NCI-H128 (cell line): ENCODE results near the gene TLR2.
"Not testable (repeated sequence)": the region's sequence is repeated elsewhere in the genome, so short reads cannot be mapped to it uniquely, and the experiment has no call there.

Source experiments
- DNase-seq: peaks from one replicate; lab custom pipeline; 2025; ENCODE audit not compliant: unreplicated experiment; lab: John Stamatoyannopoulos, UW

The TLR2 gene

GRCh38 chr4:153655928-153656327 is 28.2 kb upstream of the TLR2 start:
- no peak for DNase-seq

GRCh38 chr4:153661215-153661822 is 22.8 kb upstream of the TLR2 start:
- DNase-seq, result no peak

GRCh38 chr4:153661908-153662307 is 22.2 kb upstream of the TLR2 start:
- no peak for DNase-seq

GRCh38 chr4:153663667-153664066 is 20.4 kb upstream of the TLR2 start:
- no peak for DNase-seq

- not testable (repeated sequence) for DNase-seq
Measured at GRCh38 chr4:153666505-153666904, 17.6 kb upstream of the TLR2 start.

GRCh38 chr4:153668647-153669046 is 15.4 kb upstream of the TLR2 start:
- DNase-seq, result no peak

- DNase-seq, result no peak
Measured at GRCh38 chr4:153669838-153670237, 14.2 kb upstream of the TLR2 start.

- DNase-seq, result no peak
Measured at GRCh38 chr4:153676486-153676885, 7.6 kb upstream of the TLR2 start.

- no peak for DNase-seq
Measured at GRCh38 chr4:153676984-153677383, 7.1 kb upstream of the TLR2 start.

GRCh38 chr4:153679486-153679885 is 4.6 kb upstream of the TLR2 start:
- no peak for DNase-seq

GRCh38 chr4:153683763-153684181 is 308 bp upstream of the TLR2 start:
- DNase-seq, result no peak

GRCh38 chr4:153684971-153685371 is 891 bp downstream of the TLR2 start:
- no peak for DNase-seq

GRCh38 chr4:153704522-153704921 is 20.4 kb downstream of the TLR2 start:
- DNase-seq, result no peak

- no peak for DNase-seq
Measured at GRCh38 chr4:153705743-153706468, 21.8 kb downstream of the TLR2 start.

GRCh38 chr4:153706519-153706918 is 22.4 kb downstream of the TLR2 start:
- DNase-seq, result no peak

GRCh38 chr4:153710681-153711080 is 26.6 kb downstream of the TLR2 start:
- DNase-seq, result no peak

GRCh38 chr4:153713866-153714646 is 30.0 kb downstream of the TLR2 start:
- DNase-seq, result no peak

GRCh38 chr4:153722036-153722435 is 38.0 kb downstream of the TLR2 start:
- DNase-seq, result no peak

GRCh38 chr4:153724606-153725005 is 40.5 kb downstream of the TLR2 start:
- DNase-seq, result no peak

- no peak for DNase-seq
Measured at GRCh38 chr4:153725136-153725830, 41.2 kb downstream of the TLR2 start.

GRCh38 chr4:153725831-153726154 is 41.7 kb downstream of the TLR2 start:
- no peak for DNase-seq

GRCh38 chr4:153728151-153728550 is 44.1 kb downstream of the TLR2 start:
- DNase-seq, result no peak
